ENCODE measurements around the gene PIGU.

PIGU gene

DNA sequence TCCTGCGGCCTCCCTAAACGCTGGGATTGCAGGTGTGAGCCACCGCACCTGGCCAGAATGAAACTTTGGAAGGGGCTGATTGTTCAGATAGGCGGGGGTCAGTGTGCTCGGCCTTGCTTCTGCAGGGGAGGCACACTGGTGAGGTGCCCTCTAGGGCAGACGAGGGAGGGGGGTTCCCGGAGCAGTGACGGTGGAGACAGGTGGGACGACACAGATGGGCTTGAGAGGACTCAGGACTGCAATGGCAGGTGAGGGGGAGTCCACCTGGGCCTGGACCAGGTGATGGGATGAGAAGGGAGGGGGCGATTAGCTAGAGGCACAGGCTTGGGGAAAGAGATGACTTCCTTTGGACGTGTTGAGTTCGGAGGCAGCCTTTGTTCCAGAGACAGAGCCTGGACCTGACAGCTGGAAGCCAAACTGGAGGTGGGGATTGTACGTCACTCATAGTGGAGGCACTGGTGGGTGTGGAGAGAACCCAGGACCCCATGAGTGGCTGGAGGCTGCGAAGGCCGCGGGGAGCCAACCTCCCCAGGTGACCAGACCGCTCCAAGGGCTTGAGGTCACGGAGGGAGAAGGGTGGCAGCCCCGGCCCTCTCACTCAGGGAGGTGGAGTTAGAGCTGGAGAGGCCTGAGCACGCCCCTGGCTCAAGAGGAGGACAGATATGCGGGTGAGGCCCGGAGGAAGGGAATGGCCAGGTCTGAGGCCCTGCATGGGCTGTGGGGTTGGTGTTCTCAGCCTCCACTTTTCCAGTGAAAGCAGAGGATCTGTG lies 128.9 kb downstream of the PIGU start:
- DNase-seq: no peak

DNA sequence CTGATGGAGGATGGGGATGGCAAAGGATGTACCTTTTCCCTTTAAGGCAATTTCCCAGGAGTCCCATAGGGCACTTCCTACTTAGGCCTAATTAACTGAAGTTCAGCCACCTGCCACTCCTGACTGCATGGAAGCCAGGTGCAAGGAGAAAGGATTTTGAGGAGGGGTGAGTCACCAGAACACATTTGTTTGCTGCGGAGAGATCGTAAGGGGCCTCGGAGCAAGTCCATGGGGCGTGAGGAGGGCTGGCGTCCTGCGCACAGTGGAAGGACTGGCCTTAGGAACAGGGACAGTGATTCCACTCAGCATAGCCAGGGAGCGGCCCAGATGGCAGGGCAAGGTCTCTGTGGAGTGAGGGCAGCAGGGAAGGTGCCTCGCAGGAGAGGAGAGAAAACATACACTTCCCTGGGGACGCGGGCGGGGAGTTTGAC lies 130.1 kb downstream of the PIGU start:
- DNase-seq: no peak

DNA sequence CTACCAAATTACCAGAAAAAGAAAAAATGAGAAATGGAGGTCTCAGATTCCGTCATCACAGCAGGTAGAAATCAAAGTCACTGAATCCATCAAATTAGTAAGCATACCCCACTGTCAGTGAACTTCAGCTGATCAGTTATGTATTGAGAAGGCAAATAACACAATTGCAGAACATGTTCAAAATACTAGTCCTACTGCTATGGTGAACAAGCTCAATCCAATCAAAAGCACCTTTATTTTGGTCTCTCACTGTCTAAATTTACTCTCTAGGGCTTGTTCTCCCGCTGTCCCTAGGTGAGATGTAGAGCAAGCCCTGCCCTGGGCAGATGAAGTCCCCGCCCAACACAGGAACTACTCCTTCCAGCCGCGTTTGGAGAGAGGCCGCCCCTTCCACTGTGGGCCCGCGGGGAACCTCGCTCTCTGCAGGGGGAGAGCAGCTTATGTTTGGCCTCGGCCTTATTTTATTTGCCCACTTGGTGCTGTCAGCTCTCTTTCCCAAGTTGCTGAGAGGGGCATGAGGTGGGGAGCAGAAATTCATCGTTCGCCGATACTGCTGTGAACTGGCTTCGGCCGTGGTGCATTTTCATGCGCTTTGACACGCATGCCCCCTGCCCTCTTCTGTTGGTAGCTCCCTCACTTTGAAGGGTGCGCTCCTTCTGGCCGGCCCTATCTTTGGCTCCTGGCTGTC lies 132.6 kb downstream of the PIGU start:
- DNase-seq: no peak

DNA sequence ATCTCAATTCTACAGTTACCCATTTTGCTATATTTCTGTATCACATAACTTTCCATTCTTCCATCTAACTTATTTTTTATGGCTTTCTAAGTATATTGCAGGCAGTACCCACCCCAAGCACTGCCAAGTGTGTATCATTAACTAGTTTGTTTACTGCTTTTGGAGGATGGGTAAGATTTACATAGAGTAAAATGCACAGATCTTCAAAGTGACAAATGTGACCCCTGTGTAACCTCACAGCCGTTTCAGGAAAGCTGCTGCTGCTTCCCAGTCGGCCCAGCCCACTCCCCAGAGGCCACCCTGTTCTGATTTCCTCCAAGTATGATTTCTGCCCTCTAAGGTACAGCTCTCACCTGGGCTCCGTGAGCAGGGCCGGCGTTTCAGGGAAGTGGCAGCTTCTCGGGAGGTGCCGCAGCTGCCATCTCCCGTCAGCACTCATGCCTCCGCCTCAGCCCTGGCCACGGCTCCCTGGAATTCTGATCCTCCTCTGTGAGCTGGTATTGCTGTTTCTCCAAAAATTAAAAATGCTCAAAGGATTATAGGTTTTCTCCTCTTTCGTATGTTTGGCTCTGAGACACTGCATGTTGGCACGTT lies 133.3 kb downstream of the PIGU start:
- no peak for DNase-seq

DNA sequence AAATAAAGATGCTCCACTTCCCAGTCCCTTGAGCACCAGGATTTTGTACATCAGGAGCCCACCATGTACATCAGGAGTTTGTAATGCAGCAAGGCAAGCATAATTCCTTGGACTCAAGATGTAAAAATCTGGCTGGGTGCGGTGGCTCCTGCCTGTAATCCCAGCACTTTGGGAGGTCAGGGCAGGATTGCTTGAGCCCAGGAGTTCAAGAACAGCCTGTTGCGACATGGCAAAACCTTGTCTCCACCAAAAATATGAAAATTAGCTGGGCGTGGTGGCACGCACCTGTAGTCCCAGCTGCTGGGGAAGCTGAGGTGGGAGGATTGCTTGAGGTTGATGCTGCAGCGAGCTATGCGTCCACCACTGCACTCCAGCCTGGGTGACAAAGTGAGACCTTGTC lies 134.5 kb downstream of the PIGU start:
- no peak for DNase-seq

GRCh38 chr20:34541917-34542316 lies 135.0 kb downstream of the PIGU start:
- DNase-seq: no peak

DNA sequence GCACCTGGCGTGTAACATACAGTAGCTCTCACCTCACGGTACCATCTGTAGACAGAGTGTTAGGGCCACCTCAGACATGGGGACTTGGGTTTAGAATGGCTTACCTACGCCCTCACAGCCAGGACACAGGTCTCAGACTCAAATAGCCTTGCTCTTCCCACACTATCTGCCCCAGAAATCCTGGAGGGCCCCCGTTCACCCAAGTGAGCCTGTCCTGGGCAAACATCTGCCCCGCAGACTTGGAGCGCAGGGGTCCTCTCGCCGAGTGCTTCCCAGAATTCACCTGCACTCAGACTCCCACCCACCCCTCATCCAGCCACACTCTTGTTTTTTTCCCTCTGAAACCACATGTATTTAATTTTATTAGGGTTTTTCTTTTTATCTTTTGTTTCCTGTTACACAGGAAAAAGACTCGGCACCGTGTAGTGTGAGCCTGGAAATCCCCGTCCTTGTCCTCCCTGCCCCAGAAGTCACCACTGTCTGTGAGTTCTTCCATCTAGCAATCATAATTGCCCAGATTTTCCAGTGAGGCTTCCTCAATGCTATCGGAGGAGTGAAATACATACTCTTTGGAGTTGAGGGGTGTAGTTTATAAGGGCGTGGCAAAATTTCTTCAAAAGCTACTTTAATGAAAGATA lies 135.5 kb downstream of the PIGU start:
- DNase-seq: no peak

DNA sequence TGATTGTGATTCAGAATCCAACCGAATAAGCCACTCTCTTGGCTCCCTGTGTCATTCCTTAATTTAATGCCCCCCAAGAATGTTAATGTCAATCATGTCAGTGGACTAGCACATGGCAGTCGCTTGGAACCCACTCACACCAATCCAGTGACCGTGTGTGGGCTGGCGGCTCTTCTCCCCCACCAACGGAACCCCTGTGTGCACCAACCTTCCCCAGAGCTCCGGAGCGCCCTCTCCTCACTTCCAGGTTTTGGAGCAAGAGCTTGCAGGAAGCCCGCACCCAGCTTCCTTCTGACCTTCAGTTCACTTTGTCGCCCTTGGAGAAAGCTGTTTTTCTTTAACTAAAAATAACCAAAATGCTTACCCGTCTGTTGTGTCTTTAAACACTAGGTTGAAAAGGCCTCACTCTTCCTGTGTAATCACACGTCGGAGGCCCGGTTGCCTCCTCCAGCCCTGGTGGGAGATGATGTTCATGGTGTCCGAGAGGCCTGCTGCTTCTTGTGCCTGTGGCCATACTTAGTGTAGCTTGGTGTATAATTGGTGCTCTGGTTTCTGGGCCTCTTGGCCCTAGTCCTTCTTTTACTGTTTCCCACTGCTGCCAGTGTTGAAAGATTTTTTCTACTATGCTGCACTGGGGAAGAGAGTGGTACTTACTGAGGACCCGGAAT lies 136.2 kb downstream of the PIGU start:
- no peak for DNase-seq

- no peak for DNase-seq
Observed at GRCh38 chr20:34539756-34540155, 137.1 kb downstream of the PIGU start.

DNA sequence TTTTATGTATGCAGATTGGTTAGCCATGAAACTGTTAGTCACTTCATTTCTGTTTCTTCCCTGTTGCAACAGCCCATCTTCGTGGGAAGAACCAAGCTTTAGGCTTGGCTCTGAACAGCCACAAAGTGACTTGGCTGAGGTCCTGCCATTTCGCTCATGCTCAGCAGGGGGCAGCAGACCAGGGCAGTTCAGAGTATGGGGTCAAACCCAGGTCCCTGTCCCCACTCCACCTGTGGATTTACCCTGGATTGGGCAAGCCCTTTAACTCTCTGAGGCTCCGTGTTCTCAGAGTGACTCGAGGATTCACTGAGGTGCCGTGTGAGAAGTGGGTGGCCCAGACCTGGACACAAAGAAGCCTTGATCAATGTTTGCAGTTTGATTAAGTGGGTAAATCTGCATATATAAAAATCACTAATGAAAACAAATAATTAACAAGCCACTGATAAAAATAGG lies 138.2 kb downstream of the PIGU start:
- no peak for DNase-seq

GRCh38 chr20:34537651-34538050 lies 139.2 kb downstream of the PIGU start:
- no peak for DNase-seq

DNA sequence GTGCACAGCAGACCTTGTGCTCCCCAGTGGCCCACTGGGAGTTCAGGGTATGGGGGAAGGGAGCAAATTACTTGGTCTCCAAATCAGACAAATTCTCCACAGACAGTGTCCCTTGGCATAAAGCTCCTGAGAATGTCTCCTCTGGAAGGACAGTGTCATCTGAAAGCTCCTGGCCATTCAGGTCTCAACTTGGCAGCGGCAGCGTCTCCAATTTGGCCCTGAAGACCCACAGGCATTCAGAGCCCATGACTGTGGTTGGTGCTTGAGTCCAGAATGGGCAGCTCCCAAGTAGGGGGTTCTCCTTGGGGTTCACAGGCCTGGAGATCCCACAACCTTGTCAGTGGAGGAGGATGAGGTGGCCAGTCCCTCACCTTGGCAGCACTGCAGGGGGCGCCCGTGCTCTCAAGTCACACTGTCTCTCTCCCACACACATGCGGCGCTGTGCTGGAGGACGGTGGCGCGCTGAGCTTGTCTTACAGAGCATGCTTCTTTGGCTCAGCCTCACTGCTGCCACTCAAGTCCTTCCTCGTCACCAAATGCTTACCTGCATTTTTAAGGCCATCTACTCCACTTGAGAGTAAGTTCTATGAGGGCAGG lies 140.0 kb downstream of the PIGU start:
- no peak for DNase-seq

DNA sequence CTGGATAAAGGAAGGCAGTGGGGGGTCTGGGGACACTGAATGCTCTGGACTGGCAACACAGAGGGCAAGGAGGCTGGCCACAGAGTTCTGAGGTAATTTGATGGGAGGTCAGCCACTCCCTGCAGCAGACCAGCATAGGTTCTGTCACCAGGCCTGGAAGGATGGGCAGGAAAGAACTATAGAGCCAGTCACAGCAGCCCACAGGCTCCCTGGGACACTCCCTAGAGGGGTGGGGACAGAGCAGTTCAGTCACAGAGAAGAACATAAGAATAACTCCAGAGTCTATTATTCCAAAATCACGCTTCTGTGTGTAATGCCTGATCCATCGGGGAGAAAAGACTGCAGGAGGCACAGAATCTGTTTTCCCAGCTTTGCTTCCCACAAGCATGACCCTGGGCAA lies 141.0 kb downstream of the PIGU start:
- no peak for DNase-seq

- DNase-seq: no peak
Observed at GRCh38 chr20:34535301-34535840, 141.5 kb downstream of the PIGU start.

DNA sequence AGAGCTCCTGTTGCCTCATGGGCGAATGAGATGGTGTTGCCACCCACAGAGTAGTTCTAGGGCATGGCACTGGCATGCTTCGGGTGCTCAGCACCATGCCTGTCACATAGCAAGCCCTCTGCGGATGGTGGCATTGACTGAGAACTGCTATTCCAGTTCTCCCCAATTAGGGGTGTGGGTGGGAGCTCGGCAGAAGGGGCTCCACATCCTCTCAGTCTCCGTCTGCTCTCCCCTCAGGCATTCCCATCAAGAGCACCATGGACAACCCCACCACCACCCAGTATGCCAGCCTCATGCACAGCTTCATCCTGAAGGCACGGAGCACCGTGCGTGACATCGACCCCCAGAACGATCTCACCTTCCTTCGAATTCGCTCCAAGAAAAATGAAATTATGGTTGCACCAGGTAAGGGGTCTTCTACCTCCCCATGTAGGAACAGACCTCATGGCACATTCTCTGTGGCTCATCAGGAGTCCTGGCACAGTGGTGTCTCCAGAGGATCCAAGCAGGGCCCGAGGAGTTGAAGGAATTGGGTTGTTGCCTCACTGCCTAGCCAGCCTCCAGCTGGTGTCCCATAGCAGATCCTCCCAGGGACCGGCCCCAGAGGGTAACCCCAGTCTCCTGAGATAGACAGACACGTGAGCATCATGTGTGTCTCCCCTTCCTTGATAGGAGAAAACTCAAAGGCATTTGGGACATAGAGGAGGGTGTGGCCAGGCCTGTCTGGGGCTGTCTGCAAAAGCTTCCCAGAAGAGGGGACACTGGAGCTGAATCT lies 142.3 kb downstream of the PIGU start:
- DNase-seq: no peak

DNA sequence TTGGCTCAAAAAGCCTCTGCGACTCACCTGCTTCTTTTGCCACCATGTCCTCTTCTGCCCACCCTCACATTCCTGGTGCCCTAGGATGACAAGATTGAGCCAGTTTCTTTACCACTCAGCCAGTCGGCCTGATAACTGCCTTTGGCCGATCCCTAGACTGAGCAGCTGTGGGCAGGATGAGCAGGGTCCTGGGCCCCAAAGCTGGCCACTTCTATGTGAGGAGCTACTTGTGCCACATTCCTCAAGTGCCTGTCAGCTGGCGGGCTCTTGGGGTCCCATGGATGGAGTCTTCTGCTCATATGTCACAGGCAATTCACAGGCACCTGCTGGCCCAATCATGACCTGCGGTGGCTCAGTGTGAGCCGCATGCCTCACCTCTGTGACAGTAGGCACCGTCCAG lies 144.1 kb downstream of the PIGU start:
- DNase-seq: no peak

DNA sequence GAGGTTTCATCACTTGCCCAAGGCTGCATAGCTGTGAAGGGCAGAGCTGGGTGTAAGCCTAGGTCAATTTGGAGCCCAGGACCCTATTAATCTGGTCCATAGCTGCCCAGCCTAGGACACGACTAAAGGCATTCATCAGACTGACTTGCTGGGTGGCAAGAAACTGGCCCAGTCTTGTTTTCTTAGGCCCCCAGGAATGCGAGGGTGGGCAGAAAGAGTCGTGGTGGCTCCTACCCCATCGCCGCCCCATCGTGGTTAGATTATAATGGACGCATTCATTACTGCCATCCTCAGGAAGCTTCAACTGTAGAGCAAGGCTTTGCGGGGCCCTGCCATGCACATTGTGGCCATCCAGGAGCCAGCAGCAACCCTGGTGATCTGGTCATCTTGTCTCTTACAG lies 144.6 kb downstream of the PIGU start:
- DNase-seq: no peak

DNA sequence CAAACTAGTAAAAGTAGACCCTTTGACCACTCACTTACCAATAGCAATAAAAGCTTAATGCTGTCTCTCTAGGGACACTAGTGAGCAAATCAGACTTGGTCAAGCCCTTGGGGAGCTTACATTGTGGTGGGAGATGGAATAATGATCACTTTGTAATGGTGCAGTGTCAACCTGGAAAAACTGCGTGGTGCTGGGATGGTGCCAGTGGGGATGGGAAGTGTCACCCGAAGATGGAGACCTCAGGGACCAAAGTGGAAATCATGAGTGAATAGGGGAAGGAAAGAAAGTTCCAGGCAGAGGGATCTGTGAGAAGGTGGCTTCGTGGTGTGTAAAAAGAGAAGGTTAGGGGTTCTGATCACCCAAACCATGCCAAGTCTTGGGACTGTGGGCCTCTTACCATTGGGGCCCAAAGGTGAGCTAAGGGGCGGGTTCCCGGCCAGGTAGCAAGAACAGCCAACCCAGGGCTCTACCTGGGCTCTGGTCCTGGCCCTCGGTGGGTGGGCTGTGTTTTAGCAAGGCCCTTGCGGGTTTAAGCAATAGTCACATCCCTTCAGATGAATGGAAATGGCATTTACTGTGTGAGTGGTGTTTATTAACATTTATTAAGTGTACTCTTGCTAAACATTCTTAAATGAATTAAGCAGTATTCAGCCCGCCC lies 145.2 kb downstream of the PIGU start:
- DNase-seq: no peak

DNA sequence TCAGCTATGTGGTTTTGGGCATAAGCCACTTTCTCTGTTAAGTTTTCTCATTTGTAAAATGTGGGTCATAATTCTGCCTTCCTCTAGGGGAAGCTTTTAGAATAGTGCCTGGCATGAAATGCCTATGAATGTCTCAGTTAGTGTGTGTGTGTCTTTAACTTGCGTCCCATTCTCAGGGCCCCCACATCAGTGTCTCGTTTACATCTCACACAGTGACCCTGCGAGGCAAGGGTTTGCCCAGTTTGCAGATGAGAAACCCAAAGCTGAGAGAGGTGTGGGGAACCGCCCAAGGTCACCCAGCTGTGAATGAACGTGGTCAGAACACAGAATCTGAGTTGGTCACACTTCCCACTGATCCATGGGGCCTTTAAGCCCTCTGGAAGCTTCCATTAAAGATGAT lies 146.6 kb downstream of the PIGU start:
- DNase-seq: no peak

DNA sequence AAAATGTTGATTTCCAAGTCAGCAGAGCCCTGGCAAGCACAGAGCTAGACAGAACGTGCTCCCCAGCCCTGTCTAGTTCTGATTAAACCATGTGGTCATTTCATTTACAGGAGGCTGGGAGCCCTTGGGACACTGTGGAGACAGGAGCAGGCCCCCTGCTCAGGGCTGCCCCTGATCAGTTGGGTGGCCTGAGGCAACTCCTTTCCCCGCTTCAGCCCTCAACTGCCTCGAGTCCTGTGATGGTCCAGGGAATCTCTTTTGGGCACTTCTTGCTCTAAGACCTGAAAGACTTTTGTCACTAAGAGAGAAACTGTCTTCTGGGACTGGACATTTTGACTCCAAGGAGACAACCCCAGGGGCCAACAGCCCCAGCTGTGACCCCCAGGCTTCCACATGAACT lies 147.2 kb downstream of the PIGU start:
- no peak for DNase-seq

GRCh38 chr20:34528921-34529297 lies 148.0 kb downstream of the PIGU start:
- no peak for DNase-seq

Measured in NCI-H446 treated with DMSO at 0.1 percent for 48 hours (cell line).